ENCODE results near the gene CRACDL.
"Not testable (repeated sequence)": the region's sequence is repeated elsewhere in the genome, so short reads cannot be mapped to it uniquely, and the experiment has no call there.

The CRACDL gene

DNA sequence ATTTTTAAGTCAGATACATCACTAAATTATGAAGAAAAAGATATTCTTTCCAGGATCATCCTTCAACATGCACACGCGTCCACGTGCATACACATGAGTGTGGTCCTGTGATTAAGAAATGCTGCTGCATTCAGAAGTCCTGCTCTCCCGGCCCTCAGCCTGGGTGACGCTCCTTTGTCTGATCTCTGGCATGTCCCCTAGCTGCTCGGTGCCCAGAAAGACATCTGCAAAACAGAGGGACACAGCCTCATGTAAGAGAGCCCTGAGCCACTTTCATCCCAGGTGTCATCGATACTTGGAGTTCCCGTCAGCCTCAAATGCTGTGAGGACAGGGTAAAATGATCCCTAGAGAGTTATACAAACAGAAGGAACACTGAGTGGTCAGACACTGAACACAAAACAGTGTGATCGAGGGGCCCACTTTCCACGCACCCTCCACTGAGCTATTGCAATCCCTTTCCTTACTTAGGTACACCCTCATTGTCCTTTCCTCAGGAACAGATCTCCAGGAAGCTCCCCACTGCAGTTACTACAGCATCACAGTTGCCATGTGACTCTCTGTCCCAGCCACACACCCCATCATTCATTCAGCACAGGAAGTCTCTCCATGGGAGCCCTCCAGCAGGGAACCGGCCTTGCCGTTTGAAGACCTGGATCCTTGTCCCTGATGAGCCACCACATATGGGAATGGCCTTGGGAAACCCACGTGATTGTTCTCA lies 32.1 kb downstream of the CRACDL start:
- no peak for DNase-seq

DNA sequence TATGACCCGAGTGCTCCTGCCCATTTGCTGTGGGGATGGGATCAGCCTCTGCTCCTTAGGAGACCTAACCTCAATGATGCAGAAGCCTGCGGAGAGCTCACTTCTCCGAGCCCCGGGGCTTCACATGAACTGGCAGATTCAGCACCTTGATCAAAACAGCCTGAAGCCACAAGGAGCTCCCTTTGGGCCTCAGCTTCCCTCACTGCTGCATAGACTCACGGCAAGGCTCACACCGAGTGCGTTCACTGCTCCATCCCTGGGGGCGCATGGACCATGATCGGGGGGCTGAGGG lies 33.0 kb downstream of the CRACDL start:
- no peak for DNase-seq

DNA sequence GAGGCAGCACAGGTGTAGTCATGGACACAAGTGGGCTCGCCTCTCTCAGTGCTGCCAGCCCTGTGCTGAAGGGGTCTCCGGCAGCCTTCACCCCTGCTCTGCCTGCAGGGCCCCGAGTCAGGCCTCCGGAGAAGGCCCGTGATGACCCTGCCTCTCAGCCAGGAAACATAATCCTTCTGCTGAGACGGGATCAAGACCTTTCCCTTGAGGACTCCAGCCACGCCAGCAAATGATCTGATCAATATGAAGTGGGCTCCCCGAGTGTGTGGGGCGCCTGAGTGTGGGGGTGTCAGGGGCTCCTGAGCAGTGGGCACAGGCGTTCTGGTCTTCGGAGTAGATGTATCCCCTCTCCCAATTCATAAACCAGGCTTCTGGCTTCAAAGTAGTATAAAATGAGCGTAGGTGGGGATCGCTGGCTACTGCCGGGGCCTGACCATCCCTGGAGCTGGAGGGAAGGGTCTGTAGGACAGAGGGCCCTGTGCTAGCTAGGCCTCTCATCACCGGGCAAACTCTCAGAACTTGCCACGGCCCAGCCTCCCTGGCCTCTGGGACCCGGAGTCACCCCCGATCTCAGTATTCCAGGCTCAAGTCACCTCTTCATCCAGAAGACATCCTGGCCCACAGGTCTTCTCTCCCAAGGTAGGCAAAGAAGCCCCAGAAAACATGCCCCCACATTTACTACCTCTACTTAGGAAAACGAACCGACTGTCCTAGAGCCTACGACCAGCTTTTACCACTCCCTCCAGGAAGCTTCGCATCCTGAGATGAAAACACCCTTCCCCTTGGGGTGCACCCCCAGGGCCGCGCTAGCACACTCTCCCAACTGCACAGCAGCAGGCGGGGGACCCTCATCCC lies 33.6 kb downstream of the CRACDL start:
- no peak for DNase-seq

DNA sequence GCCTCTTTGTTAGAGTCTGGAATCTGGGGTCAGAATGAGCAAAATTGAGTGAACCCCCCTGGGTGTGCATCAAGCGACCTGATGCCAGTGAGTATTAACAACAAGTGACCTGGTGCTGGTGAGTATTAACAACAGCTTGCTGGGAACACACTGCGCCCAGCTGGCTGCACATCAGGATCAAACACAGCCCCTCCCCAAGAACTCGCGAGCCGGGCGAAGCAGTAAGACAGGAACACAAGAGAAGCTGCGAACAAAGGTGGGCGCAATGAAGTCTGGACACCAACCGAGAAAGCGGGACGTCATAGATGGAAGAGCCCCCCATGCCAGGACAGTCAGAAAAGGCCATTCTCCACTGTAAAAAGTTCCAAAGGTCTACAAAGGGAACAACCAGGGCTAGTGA lies 34.3 kb downstream of the CRACDL start:
- DNase-seq, result no peak

DNA sequence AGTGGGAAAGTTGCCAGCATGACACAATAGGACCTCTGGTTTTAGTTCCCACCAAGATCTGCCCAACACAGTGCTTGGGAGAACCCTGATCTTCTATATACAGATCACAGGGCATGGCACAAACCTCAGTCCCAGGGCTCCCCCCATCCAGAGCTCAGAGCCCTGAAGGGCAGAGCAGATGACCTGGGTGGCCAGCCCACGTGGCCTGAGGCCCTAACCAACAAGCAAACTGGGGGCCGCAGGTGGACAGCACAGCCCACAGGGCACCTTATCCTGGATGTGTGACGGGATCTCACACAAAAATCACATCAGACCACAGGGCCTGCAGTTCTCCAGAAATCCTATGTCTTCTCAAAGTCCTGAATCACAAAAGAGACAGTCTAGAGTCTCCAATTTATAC lies 34.7 kb downstream of the CRACDL start:
- no peak for DNase-seq

DNA sequence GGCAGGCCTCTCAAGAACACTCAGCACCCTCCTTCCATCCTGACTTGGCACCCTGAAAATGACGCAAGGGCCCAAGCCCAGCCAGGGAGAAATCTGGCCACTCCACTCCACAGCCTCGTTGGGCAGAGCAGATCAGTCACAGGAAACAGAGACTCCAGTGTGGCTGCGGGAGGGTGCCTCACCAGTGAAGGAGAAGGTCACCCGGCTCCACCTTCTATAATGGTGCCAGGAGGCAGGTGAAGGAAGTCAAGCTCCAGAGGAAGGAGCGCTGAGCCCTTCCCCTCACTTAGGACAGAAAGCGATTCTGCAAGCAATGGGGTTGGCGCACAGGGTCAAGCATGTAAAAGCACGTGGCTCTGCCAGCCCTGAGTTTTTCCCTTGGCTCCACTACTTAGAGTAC lies 35.3 kb downstream of the CRACDL start:
- no peak for DNase-seq

DNA sequence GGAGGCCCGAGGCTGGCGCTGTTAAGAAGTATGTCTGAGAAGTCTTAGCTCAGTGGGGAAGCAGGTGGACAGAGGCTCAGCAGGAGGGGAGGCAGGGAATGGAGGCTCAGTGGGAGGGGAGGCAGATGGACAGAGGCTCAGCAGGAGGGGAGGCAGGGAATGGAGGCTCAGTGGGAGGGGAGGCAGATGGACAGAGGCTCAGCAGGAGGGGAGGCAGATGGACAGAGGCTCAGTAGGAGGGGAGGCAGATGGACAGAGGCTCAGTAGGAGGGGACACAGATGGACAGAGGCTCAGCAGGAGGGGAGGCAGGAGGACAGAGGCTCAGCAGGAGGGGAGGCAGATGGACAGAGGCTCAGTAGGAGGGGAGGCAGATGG lies 36.3 kb downstream of the CRACDL start:
- not testable (repeated sequence) for DNase-seq

DNA sequence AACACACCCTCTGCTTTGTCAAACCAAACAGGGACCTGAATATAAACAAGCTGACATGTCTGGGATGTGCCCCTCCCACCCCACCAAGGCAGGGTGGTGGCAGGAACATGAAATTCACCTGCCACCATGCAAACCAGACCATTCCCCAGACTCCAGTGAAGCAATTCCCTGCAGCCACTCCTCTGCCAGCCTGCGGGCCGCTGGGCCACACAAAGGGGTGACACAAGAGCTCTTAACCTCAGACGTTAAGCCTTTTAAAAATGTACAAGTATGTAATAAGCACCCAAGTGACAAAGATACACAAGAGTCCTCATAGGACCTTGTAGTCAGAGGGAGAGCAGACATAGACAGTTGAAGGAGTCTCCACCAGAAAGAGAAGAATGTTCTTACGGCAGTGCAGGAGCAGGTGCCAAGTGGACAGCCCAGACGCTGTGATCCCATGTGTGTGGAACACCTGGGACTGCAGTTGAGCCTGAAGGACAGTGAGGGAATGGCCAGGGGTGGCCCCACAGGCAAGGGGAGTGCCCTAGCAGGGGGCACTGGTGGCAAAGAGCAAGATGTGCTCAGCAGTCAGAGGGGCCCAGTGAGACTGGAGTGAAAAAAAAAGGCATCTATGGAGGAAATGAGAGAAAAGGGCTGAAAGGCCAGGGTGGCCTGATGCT lies 36.9 kb downstream of the CRACDL start:
- DNase-seq, result no peak

DNA sequence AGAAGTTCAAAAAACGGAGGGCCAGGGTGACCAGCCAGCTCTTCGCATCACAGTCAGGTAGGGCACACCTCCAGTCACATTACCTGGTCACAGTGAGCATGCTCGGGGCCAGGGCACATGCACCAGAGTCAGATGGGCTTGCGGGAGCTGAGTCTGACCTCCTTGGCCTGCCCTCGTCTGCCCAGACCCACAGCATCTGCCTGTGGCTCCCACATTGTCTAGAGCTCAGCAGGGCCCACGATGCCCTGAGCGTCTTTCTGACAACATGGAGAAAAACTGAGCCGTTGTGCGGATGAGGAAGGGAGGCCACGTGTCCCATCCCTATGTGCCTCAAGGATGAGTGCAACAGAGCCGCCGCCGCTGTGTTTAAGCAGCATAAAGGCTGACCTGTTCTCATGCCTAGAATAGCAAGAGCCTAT lies 37.6 kb downstream of the CRACDL start:
- DNase-seq, result no peak

DNA sequence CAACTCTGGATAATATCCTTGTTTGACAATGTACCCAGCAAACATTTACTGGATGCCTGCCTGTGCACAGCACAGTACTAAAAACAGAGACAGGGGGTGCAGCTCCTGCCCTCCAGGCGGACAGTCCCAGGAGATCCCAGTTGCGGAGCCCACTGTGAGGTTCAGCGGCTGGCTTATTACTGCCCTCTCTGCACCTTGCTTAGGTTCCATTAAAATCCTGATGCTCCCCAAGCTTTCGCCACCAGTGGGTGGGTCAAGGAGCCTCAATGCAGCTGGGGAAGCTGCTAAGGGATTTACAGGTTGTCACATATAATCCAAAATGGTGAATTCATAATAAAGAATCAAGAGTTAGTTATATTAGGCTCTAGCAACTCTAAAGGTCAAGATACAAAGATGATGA lies 38.3 kb downstream of the CRACDL start:
- no peak for DNase-seq

DNA sequence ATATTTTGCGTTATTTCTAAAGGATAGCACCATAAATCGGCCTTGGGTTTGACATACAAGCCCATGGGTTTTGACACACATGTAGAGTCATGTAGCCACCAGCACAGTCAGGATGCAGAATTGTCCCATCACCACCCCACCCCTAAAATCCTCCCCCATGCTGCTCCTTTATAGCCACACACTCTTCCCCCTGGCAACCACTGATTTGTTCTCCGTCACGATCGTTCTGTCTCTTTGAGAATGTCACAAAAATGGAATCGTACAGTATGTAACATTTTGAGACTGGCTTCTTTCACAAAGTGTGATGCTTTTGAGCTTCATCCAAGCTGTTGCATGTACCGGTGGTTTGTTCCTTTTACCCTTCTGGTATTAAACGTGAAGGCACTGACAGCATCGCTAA lies 39.1 kb downstream of the CRACDL start:
- DNase-seq, result no peak

DNA sequence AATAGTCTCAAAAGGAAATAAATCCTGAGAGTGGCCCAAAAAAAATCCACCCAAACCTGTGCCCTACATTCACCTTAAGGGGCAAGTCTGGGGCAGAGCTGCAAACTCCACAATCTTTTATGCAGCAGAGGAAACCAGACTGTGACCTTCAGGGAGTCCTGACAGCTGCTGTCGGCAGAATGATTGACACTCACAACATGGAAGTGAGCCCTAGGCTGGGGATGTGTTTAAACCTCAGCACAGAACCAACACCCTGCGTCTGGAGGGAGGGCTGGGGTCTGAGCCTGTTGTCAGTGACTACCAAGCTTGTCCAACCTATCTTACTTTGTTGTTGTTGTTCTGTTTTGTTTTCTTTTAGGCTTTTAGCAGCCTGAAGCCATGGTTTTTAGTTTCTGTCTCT lies 39.6 kb downstream of the CRACDL start:
- DNase-seq, result no peak

DNA sequence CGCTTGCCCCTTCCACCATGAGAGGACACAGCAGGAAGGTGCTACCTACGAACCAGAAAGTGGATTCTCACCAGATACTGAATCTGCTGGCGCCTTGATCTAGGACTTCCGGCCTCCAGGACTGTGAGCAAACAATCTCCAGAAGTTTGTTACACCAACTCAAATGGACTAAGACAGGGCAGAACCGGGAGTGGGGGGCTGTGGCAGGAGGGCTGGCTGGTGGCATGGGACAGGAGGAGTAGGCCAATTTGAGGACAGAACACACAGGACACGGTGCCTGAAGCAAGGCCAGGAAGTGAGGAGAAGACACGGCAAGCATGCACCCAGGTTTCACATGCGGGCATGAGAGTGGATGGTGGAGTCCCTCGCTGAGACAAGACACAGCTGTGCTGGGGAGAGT lies 40.1 kb downstream of the CRACDL start:
- no peak for DNase-seq

DNA sequence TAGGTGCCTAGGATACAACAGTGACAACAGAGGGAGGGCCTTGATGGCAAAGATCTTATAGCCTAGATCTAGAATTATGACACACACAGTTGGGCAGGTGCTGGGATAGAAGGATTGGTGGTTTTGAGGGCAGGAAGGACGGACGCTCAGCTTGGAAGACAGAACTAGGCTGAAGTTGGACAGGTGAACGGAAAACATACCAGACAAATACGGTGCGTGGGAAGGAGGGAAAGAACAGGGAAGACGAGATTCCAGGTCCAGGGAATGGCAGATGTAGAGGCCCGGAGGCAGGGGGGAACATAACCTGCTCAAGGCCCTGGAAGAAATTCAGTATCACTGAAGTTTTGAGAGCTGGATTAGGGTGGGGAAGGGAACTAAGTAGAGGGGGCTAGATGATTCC lies 40.8 kb downstream of the CRACDL start:
- DNase-seq, result no peak

DNA sequence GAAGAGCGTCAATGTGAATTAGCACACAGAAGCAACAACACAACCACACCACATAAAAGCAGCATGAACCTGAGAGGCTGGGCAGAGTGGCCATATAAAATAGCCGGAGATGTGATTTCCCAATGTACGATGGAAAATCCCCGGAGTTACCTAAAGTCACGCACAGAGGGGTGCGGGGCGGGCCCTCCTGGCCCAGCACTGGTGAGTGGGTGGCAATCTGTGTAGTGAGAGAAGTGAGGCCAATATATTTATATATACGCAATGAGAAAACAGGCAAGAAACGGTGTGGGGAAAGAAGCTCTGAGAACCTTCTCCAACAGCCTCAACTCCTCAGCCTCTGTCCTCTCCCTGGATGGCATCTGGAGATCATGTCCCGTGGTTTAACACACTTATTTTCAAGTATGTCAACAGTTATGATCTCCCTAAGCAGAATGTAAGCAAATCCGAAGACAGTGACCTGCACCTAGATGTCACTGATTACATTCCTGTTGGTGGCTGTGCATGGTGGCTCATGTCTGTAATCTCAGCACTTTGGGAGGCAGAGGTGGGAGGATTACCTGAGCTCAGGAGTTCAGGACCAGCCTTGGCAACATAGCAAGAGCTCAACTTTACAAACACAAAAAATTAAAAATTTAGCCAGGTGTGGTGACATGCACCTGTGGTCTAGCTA lies 41.6 kb downstream of the CRACDL start:
- no peak for DNase-seq

DNA sequence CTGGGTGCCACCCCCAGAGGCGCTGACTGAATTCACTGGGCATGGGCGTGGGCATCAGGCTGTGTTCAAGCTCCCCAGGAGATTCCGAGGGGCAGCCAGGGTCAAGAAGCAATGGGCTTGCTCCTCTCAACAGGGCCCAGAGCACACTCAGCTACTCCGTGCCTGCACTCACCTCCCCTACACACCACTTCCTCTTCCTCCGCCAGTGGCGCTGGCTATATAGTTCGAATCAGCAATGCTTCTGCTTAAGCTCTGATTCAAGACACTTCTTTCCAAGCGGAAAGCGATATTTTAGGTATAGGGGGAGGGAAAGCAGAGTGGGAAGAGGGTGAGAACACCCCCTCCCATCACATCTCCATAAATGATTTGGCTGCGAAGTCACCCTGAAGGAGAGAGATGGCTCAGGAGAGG lies 42.1 kb downstream of the CRACDL start:
- DNase-seq, result no peak

DNA sequence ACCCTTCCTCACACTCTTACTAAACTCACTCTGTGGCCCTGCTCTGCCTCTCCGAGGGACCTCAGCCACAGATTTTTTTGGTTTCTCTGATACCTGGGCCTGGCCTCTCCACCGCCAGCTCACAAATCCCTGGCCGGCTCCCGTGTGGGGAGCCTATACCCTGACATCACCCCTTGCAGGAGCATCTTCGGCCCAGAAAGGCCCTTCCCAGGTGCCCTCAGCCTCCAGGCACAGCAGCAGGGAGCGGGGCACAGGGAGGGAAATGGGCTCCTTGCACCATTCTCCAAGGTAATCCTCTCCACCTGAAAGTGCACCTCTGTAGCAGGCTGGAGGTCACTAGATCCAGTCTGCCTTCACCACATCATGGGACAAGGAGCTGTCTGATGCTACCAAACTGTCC lies 43.2 kb downstream of the CRACDL start:
- no peak for DNase-seq

DNA sequence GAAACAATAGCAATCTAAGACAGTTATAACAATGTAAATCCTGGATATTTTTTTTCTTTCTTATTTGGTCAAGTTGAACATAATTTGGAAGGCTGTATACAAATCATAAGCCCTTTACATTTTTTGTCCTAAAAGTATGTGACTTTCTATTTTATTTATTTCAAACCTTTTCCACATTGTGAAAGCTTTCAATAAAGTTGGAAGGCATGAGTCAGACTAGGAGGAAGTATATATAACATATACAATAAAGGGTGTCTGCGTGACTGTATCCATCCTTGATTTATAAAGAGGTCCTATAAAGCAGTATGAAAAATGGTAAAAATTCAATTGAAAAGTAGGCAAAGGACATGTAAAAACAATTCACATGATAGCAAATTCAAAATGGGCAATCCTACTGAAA lies 44.4 kb downstream of the CRACDL start:
- DNase-seq, result no peak

DNA sequence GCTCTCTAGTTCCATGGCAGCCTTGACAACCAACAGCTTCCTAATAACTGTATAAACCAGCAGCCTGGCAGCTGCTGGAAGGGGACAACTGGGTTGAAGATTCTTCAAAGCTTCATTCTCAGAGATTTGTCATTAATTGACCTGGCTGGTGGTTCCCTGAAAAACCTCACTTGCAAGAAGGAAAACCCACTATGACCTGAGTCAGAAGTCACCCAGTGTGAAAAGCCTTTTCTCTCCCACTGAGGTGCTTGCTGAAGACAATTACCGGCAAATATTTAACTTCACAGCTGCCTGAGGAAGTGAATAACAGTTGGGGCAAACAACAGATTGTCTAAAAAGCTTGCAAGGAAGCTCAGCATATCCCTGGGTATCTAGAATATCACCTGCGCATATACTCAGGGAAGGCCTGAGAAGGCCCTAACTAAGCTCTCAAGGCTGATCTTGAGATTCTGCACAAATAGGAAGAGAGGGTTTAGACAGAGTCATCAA lies 49.9 kb downstream of the CRACDL start:
- no peak for DNase-seq

DNA sequence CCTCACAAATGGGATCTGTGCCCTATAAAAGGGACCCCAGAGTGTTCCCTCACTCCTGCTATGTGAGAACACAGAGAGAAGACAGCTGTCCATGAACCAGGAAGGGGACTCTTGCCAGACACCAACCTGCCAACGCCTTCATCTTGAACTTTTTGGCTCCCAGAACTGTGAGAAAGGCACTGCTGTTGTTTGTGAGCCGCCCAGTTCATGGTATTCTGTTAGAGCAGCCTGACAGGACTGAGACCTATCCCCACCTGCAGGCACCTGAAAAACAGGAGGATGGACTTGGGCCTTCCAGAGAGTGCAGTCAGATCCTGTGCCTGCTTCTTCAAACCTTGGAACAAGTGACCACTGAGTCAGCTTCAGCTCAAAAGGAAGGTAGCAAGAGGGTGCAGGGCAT lies 51.4 kb downstream of the CRACDL start:
- no peak for DNase-seq

DNA sequence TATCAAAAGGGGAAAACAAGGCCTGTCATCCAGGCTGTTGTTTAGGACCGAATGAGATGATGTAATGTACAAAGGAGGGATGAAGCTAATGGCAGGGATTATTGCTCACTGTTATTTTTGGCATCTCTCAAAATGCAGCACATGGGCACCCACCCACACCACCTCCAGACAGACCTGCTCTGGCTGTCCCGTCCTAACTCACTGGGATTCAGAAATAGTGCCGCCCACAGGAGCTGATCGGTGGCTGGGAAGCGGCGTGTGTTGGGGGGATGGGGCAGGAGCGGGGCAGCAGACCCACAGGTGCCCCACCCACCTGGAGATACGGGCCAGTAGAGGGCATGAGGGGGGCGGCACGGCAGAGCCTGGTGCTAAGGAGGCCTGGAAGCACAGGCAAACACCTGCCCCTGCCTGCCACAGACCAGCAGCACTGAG lies 52.2 kb downstream of the CRACDL start:
- no peak for DNase-seq

DNA sequence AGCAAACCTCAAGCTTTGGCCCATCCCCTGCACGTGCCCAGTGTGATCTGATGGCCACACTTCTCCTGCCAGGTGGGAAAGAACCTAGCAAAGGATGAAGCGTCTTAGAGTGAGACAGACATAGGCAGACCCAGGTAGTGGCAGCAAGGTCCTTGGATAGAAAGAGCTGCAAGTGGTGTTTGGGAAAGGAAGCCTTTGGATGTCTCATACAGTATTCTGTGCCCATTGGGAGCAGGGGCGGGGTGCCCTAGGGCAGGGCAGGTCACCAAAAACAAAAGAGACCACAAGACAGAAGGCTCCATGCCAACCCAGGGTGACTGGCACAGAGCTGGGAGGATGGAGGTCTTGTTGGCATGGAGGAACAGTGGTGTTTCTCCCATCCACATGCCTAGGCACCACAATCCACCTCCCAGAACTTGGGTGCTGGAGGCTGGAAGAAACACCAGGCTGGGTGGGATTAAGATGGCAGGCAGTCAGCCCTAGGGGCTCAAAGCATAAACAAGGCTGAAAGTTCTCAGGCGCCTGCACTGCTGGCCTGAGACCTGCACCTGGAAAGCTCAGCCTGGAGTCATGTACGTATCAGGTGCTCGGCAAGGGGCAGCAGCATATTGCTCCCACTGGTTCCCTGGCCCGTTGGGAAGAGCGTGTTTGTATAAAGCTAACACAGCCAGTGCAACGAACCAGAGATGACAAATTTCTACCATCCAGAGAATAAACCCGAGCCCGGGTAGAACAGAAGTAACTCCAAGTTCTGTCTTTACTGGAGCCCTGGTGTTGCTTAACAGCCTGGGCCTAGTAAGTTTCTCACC lies 52.9 kb downstream of the CRACDL start:
- DNase-seq, result no peak

DNA sequence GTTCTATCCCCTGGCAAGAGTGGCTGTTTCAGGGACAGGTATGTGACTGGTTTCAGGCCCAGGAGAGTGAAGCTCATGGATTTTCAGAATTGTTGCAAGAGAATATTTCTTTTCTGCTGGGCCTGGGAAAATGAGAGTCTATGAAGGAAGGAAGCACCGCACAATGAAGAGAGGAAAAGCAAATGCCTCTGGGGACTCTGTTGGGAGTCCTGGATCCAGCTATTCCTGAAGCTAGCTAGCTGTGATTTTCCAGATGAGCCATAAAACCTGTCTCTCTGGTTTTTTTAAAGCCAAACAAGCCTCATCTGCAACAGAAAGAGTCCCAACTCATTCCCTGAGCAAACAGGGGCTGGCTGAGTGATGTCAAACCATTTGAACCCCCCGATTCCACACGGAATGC lies 53.7 kb downstream of the CRACDL start:
- no peak for DNase-seq

All from stimulated activated CD8-positive, alpha-beta memory T cell treated with anti-CD3 and anti-CD28 coated beads, Interleukin-4, amount 100 ng/mL, for 48 hours (primary cell).